ENCODE results near the gene RGS18.

- no peak for TF ChIP-seq ZNF70 (CRISPR knock-in tag; IDR thresholded peaks at IDR 0.05)
- TF ChIP-seq PATZ1 (CRISPR knock-in tag; IDR thresholded peaks at IDR 0.05; ENCODE audit: borderline replicate concordance), result no peak
- no peak for TF ChIP-seq BACH2 (CRISPR knock-in tag; IDR thresholded peaks at IDR 0.05; ENCODE audit: borderline replicate concordance)
These were observed 27.9 kb downstream of the RGS18 start for GRCh38 chr1:192186197-192186596.

All from SK-N-SH treated with all-trans-retinoic acid at 6 μM for 48 hours (cell line).